Measurements from ENCODE around the gene LGR5.
"Not testable (repeated sequence)": the region's sequence is repeated elsewhere in the genome, so short reads cannot be mapped to it uniquely, and the experiment has no call there.

The LGR5 gene

DNA sequence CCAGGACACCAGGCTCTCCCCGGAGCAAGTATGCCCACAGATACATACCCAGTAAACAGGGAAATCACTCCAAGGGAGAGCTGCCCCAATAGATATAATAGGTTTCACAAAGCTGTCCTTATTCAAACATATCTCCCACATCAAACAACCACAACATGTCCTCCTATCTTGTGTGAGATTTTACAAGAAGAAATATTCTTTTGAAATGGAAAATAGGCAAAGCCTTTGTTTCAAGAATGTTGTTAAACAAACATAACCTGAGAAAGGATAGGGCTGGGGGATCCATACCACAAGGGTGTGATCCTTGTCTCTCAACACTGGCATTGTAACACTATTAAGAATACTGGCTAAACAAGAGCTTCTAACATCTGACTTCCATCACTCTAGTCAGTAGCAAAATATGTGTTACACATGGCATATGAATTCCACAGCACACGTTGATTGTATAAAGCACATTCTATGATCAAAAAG, 32.9 kb downstream of the LGR5 start:
- H3K4me1 ChIP-seq (ENCODE audit: control insufficient read depth in 2 of 2, insufficient read depth in 2 of 2, low read length in 2 of 2), result no peaks in the 10 kb centered on the region
- no peak overlapping the region for H3K27ac ChIP-seq (ENCODE audit: low read depth in 2 of 2, low read length in 2 of 2)
- H3K36me3 ChIP-seq (ENCODE audit: control insufficient read depth in 2 of 2, insufficient read depth in 2 of 2, low read length in 2 of 2), result no peaks in the 10 kb centered on the region
- no peak overlapping the region for H3K9ac ChIP-seq (ENCODE audit: low read depth in 1 of 2, low read length in 2 of 2)
- H3K9me3 ChIP-seq (ENCODE audit: control insufficient read depth in 2 of 2, low read length in 2 of 2), result no peaks in the 10 kb centered on the region
- no peak overlapping the region for H3K4me3 ChIP-seq (ENCODE audit: low read length in 2 of 2)
- H3K27me3 ChIP-seq (ENCODE audit: control insufficient read depth in 2 of 2, insufficient read depth in 2 of 2, low read length in 2 of 2), result no peaks in the 10 kb centered on the region

DNA sequence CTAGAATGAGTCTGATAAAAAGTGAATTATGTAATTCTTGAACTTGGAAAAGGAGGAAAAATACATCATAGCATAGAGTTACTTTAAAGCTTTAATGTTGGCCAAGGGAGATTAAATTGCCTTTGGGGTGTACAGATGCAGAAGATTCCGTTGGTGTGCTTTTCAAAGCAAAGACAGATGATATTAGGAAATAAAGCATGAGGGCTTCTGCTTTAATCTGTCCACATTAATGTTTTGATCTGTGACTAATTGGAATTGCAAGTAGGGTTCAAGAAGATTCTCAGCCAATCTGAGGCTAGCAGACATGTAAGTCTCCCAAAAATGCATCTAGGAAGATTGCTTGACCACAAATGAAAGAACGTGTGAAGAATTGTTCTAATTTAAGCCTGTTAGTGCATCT, 35.2 kb downstream of the LGR5 start:
- Histone ChIP-seq H3K36me3 (ENCODE audit: control insufficient read depth in 2 of 2, insufficient read depth in 2 of 2, low read length in 2 of 2) (no peaks in the 10 kb centered on the region), H3K27me3 (ENCODE audit: control insufficient read depth in 2 of 2, insufficient read depth in 2 of 2, low read length in 2 of 2) (no peaks in the 10 kb centered on the region), H3K4me3 (ENCODE audit: low read length in 2 of 2) (no peak overlapping the region), H3K9me3 (ENCODE audit: control insufficient read depth in 2 of 2, low read length in 2 of 2) (no peaks in the 10 kb centered on the region), H3K9ac (ENCODE audit: low read depth in 1 of 2, low read length in 2 of 2) (no peak overlapping the region), H3K27ac (ENCODE audit: low read depth in 2 of 2, low read length in 2 of 2) (no peak overlapping the region), H3K4me1 (ENCODE audit: control insufficient read depth in 2 of 2, insufficient read depth in 2 of 2, low read length in 2 of 2) (no peaks in the 10 kb centered on the region)

- Histone ChIP-seq H3K36me3 (ENCODE audit: control insufficient read depth in 2 of 2, insufficient read depth in 2 of 2, low read length in 2 of 2) (no peaks in the 10 kb centered on the region), H3K4me3 (ENCODE audit: low read length in 2 of 2) (no peak overlapping the region), H3K27me3 (ENCODE audit: control insufficient read depth in 2 of 2, insufficient read depth in 2 of 2, low read length in 2 of 2) (no peaks in the 10 kb centered on the region), H3K9me3 (ENCODE audit: control insufficient read depth in 2 of 2, low read length in 2 of 2) (no peaks in the 10 kb centered on the region), H3K9ac (ENCODE audit: low read depth in 1 of 2, low read length in 2 of 2) (no peak overlapping the region), H3K27ac (ENCODE audit: low read depth in 2 of 2, low read length in 2 of 2) (no peak overlapping the region), H3K4me1 (ENCODE audit: control insufficient read depth in 2 of 2, insufficient read depth in 2 of 2, low read length in 2 of 2) (no peaks in the 10 kb centered on the region)
Measured at GRCh38 chr12:71475280-71475679, 35.7 kb downstream of the LGR5 start.

- no peak overlapping the region for H3K4me3 ChIP-seq (ENCODE audit: low read length in 2 of 2)
Measured at GRCh38 chr12:71476513-71476912, 36.9 kb downstream of the LGR5 start.

DNA sequence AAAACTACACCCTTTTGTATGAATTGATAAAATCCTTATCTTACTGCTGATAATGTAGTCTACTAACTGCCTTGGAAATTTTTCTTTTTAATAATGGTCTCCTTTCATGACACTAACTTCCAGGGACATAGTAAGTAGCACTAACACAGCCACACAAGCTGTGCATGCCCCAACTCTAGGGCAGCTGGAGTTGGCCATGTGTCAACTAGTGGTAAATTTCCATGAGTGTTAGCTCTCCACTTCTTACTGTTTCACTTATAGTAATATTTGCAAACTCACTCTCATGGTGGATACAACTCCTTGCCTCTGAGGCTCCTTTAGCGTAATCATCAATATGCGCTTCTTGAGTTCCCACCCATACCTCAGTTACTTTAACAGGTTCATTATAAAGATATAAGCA, 38.0 kb downstream of the LGR5 start:
- no peak overlapping the region for H3K27ac ChIP-seq (ENCODE audit: low read depth in 2 of 2, low read length in 2 of 2)
- H3K9me3 ChIP-seq (ENCODE audit: control insufficient read depth in 2 of 2, low read length in 2 of 2), result no peaks in the 10 kb centered on the region
- no peak overlapping the region for H3K4me3 ChIP-seq (ENCODE audit: low read length in 2 of 2)
- H3K36me3 ChIP-seq (ENCODE audit: control insufficient read depth in 2 of 2, insufficient read depth in 2 of 2, low read length in 2 of 2), result no peaks in the 10 kb centered on the region
- no peaks in the 10 kb centered on the region for H3K4me1 ChIP-seq (ENCODE audit: control insufficient read depth in 2 of 2, insufficient read depth in 2 of 2, low read length in 2 of 2)
- H3K27me3 ChIP-seq (ENCODE audit: control insufficient read depth in 2 of 2, insufficient read depth in 2 of 2, low read length in 2 of 2), result no peaks in the 10 kb centered on the region
- no peak overlapping the region for H3K9ac ChIP-seq (ENCODE audit: low read depth in 1 of 2, low read length in 2 of 2)

More at GRCh38 chr12:71476513-71476912, 36.9 kb downstream of the LGR5 start:
- no peaks in the 10 kb centered on the region for H3K4me1 ChIP-seq (ENCODE audit: control insufficient read depth in 2 of 2, insufficient read depth in 2 of 2, low read length in 2 of 2)
- no peak overlapping the region for H3K9ac ChIP-seq (ENCODE audit: low read depth in 1 of 2, low read length in 2 of 2)
- no peaks in the 10 kb centered on the region for H3K27me3 ChIP-seq (ENCODE audit: control insufficient read depth in 2 of 2, insufficient read depth in 2 of 2, low read length in 2 of 2)
- H3K27ac ChIP-seq (ENCODE audit: low read depth in 2 of 2, low read length in 2 of 2), result no peak overlapping the region
- no peaks in the 10 kb centered on the region for H3K9me3 ChIP-seq (ENCODE audit: control insufficient read depth in 2 of 2, low read length in 2 of 2)
- H3K36me3 ChIP-seq (ENCODE audit: control insufficient read depth in 2 of 2, insufficient read depth in 2 of 2, low read length in 2 of 2), result no peaks in the 10 kb centered on the region

DNA sequence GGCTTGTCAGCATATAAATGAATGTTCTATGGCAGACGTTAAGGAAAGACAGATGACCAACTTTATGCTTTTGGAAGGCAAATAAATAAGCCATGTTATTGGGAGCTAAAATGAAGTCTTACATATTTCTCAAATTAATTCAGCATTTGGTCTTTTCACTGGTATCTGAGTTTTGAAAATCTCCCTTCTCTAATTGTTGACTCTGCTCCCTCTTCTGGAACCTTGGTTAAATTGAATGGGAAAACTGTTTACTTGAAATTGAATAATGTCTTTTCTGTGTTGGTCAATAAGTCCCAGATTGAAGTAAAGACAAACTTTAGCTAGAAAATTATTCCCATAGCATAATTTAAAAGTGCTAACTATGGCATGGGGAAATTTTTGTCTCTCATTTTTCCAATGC, 38.7 kb downstream of the LGR5 start:
- H3K27me3 ChIP-seq (ENCODE audit: control insufficient read depth in 2 of 2, insufficient read depth in 2 of 2, low read length in 2 of 2), result no peaks in the 10 kb centered on the region
- no peaks in the 10 kb centered on the region for H3K9me3 ChIP-seq (ENCODE audit: control insufficient read depth in 2 of 2, low read length in 2 of 2)
- H3K36me3 ChIP-seq (ENCODE audit: control insufficient read depth in 2 of 2, insufficient read depth in 2 of 2, low read length in 2 of 2), result no peaks in the 10 kb centered on the region
- no peak overlapping the region for H3K4me3 ChIP-seq (ENCODE audit: low read length in 2 of 2)
- H3K4me1 ChIP-seq (ENCODE audit: control insufficient read depth in 2 of 2, insufficient read depth in 2 of 2, low read length in 2 of 2), result no peaks in the 10 kb centered on the region
- H3K27ac ChIP-seq (ENCODE audit: low read depth in 2 of 2, low read length in 2 of 2), result no peak overlapping the region
- no peak overlapping the region for H3K9ac ChIP-seq (ENCODE audit: low read depth in 1 of 2, low read length in 2 of 2)

DNA sequence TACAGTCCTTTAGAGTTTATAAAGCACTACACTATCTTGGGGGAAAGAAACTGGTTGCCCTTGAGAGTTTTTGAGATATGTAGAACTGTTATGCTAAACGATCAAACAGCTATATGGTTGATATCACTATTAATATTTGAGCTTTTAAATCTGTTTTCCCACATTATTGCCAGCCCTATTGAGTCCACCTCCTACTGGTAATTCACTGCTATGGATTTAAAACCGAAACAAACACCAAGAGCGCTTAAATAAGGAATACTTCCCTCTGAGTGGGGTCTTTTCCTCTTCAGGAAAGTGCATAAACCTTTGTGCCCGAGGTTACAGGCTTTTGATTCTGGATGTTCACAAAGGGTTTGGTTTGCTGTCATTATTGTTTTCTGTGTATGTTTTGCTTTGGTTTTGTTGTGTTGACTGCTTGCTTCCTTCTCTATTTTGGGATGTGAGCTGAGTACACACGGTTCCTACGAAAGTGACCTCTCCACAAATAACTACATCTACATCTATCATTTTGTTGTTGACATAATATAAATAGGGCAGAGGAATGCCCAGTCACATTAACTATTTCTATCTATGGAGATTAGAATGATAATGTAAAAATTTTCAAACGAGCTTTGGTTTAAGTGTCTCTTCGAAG, 44.8 kb downstream of the LGR5 start:
- Histone ChIP-seq H3K4me3 (ENCODE audit: low read length in 2 of 2) (no peak overlapping the region), H3K9ac (ENCODE audit: low read depth in 1 of 2, low read length in 2 of 2) (no peak overlapping the region), H3K27me3 (ENCODE audit: control insufficient read depth in 2 of 2, insufficient read depth in 2 of 2, low read length in 2 of 2) (no peaks in the 10 kb centered on the region), H3K36me3 (ENCODE audit: control insufficient read depth in 2 of 2, insufficient read depth in 2 of 2, low read length in 2 of 2) (no peaks in the 10 kb centered on the region), H3K4me1 (ENCODE audit: control insufficient read depth in 2 of 2, insufficient read depth in 2 of 2, low read length in 2 of 2) (no peaks in the 10 kb centered on the region), H3K9me3 (ENCODE audit: control insufficient read depth in 2 of 2, low read length in 2 of 2) (peaks cover 0 to 2% of the 10 kb centered on the region in 2 donors), H3K27ac (ENCODE audit: low read depth in 2 of 2, low read length in 2 of 2) (no peak overlapping the region)

GRCh38 chr12:71490844-71491243, 51.2 kb downstream of the LGR5 start:
- not testable (repeated sequence) for H3K4me1 ChIP-seq (ENCODE audit: control insufficient read depth in 2 of 2, insufficient read depth in 2 of 2, low read length in 2 of 2); H3K9me3 ChIP-seq (ENCODE audit: control insufficient read depth in 2 of 2, low read length in 2 of 2); H3K27me3 ChIP-seq (ENCODE audit: control insufficient read depth in 2 of 2, insufficient read depth in 2 of 2, low read length in 2 of 2); H3K27ac ChIP-seq (ENCODE audit: low read depth in 2 of 2, low read length in 2 of 2); H3K36me3 ChIP-seq (ENCODE audit: control insufficient read depth in 2 of 2, insufficient read depth in 2 of 2, low read length in 2 of 2); H3K4me3 ChIP-seq (ENCODE audit: low read length in 2 of 2); H3K9ac ChIP-seq (ENCODE audit: low read depth in 1 of 2, low read length in 2 of 2)

DNA sequence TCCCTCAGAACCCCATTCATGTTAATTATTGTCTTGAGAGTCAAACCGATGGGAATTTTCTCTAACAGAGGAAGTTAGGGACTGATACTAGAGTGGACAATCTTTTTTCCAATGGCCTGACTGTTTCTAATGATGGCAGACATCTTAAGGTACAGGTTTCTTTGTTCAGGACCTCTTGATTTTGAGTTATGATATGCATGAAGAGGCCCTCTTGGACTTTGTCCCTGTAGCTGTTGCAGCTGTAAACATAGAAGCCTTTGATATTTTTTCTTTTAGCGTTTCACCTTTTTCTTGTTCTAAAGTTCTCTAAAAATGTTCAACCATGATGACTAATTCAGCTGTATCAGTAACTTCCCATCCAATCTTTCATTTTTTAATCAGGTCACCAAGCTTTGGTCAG, 53.0 kb downstream of the LGR5 start:
- no peak overlapping the region for H3K9ac ChIP-seq (ENCODE audit: low read depth in 1 of 2, low read length in 2 of 2)
- no peak overlapping the region for H3K27ac ChIP-seq (ENCODE audit: low read depth in 2 of 2, low read length in 2 of 2)
- H3K4me1 ChIP-seq (ENCODE audit: control insufficient read depth in 2 of 2, insufficient read depth in 2 of 2, low read length in 2 of 2), result no peaks in the 10 kb centered on the region
- peaks cover 0 to 2% of the 10 kb centered on the region in 2 donors for H3K9me3 ChIP-seq (ENCODE audit: control insufficient read depth in 2 of 2, low read length in 2 of 2)
- no peak overlapping the region for H3K4me3 ChIP-seq (ENCODE audit: low read length in 2 of 2)
- H3K36me3 ChIP-seq (ENCODE audit: control insufficient read depth in 2 of 2, insufficient read depth in 2 of 2, low read length in 2 of 2), result no peaks in the 10 kb centered on the region
- no peaks in the 10 kb centered on the region for H3K27me3 ChIP-seq (ENCODE audit: control insufficient read depth in 2 of 2, insufficient read depth in 2 of 2, low read length in 2 of 2)

- Histone ChIP-seq H3K36me3 (ENCODE audit: control insufficient read depth in 2 of 2, insufficient read depth in 2 of 2, low read length in 2 of 2) (no peaks in the 10 kb centered on the region), H3K27ac (ENCODE audit: low read depth in 2 of 2, low read length in 2 of 2) (no peak overlapping the region), H3K9ac (ENCODE audit: low read depth in 1 of 2, low read length in 2 of 2) (no peak overlapping the region), H3K9me3 (ENCODE audit: control insufficient read depth in 2 of 2, low read length in 2 of 2) (no peaks in the 10 kb centered on the region), H3K4me1 (ENCODE audit: control insufficient read depth in 2 of 2, insufficient read depth in 2 of 2, low read length in 2 of 2) (no peaks in the 10 kb centered on the region), H3K4me3 (ENCODE audit: low read length in 2 of 2) (no peak overlapping the region), H3K27me3 (ENCODE audit: control insufficient read depth in 2 of 2, insufficient read depth in 2 of 2, low read length in 2 of 2) (no peaks in the 10 kb centered on the region)
Measured at GRCh38 chr12:71499834-71500233, 60.2 kb downstream of the LGR5 start.
